ENCODE data around the gene GPD1.

Gene GPD1

GRCh38 chr12:50087151-50087550 is 16.7 kb upstream of the GPD1 start:
- no peak overlapping the region for H3K4me3 ChIP-seq (replicated peaks; ENCODE audit: low read depth, low read length)
- DNase-seq (ENCODE audit: low read depth): no peak
- TF ChIP-seq, protein P1, sequence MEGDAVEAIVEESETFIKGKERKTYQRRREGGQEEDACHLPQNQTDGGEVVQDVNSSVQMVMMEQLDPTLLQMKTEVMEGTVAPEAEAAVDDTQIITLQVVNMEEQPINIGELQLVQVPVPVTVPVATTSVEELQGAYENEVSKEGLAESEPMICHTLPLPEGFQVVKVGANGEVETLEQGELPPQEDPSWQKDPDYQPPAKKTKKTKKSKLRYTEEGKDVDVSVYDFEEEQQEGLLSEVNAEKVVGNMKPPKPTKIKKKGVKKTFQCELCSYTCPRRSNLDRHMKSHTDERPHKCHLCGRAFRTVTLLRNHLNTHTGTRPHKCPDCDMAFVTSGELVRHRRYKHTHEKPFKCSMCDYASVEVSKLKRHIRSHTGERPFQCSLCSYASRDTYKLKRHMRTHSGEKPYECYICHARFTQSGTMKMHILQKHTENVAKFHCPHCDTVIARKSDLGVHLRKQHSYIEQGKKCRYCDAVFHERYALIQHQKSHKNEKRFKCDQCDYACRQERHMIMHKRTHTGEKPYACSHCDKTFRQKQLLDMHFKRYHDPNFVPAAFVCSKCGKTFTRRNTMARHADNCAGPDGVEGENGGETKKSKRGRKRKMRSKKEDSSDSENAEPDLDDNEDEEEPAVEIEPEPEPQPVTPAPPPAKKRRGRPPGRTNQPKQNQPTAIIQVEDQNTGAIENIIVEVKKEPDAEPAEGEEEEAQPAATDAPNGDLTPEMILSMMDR (IDR thresholded peaks at IDR 0.05; ENCODE audit: low read length, missing control alignments): no peak

DNA sequence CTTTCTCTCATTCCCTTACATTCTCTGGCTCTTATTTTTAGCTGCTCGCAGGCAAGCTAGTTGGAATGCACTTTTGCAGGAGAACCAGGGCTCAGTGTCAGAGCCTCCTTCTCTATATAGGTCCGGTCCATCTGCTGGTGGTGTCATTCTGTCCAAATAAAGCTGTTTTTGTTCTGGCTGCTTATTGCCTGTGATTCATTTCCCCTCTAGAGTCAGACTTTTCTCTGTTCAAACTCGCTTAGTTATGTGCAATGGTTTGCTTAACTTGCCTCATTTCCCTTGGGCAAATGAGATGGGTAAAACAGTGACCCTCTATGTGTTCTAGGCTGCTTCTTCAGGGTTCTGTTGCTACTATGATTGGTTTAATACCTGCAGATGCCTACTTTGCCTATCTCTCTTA is 15.8 kb upstream of the GPD1 start:
- peak; percentile 82 for DNase-seq (ENCODE audit: low read depth)
- no peak overlapping the region for H3K4me3 ChIP-seq (replicated peaks; ENCODE audit: low read depth, low read length)
- TF ChIP-seq, protein P1 (IDR thresholded peaks at IDR 0.05; ENCODE audit: low read length, missing control alignments): no peak

DNA sequence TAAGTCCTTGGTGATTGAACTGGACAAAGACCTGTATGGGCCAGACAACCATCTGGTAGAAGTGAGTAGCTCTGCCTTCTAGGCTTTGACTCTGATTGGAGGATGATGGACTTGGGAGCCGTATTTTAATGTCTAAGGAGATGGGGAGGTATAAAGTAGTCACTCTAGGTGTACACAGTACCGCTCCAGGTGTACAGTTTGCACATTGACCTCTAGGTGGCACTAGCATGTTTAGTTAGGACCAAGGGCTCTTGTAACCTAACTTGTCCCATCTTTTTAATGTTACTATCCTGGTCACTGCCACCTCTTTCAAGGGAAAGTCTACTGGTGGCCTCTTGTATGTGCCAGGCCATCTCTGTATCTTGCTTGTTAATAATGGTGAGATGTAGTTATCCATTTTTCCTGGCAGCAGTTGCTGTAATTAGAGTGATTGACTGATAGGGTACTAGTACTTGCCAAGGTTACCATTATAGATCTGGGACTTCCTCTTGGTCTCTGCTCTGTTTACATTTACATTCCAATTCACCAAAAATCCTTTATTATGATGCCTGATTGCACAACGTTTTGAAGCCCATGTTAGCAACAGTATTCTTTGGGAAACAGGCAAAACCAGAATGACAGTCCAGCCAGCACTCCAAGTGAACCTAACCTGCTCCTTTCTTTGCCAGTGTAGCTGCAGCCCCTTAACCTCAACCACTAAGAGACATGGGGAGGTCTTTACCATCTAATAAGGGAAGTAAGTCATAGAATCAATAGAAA is 15.1 kb upstream of the GPD1 start:
- TF ChIP-seq, protein P1 (IDR thresholded peaks at IDR 0.05; ENCODE audit: low read length, missing control alignments): peak; percentile 90
- H3K4me3 ChIP-seq (replicated peaks; ENCODE audit: low read depth, low read length): no peak overlapping the region
- peak; percentile 63 for DNase-seq (ENCODE audit: low read depth)

DNA sequence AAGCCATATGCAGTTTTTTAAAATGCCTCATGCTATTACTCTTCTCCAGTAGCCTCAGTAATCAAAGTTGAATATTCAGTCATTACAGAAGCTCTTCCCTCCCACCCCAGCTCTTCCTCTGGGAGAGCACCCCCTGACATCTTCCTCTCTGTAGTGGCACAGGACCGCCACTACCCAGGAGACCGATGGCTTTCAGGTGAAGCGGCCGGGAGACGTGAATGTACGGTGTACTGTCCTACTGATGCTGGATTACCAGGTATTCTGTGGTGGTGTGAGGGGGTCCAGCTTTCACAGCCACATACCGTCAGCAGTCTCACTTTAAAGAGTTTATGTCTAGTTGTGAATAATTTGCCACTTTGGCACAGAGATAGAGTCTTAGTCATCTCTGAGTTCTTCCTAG is 14.1 kb upstream of the GPD1 start:
- TF ChIP-seq, protein P1 (IDR thresholded peaks at IDR 0.05; ENCODE audit: low read length, missing control alignments): no peak
- DNase-seq (ENCODE audit: low read depth): no peak
- H3K4me3 ChIP-seq (replicated peaks; ENCODE audit: low read depth, low read length): no peak overlapping the region

DNA sequence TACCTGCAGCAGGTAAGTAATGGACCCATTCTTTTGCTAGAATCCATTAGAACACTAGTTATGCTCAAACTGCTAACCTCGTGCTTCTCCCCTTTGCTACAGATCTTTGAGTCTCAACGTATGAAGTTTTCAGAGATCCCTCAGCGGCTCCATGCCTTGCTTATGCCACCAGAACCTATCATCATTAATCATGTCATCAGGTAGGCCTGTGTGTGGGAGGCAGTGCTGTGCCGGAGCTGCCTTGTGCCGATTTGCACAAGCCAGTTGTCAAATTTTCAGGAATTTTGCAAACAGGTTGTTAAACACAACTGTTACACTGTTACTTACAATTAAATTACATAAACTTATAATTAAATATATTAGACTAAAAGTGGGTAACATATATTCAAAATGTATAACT is 13.4 kb upstream of the GPD1 start:
- DNase-seq (ENCODE audit: low read depth): no peak
- TF ChIP-seq, protein P1 (IDR thresholded peaks at IDR 0.05; ENCODE audit: low read length, missing control alignments): no peak
- H3K4me3 ChIP-seq (replicated peaks; ENCODE audit: low read depth, low read length): no peak overlapping the region

GRCh38 chr12:50097952-50098351 is 5.9 kb upstream of the GPD1 start:
- H3K4me3 ChIP-seq (replicated peaks; ENCODE audit: low read depth, low read length): no peak overlapping the region
- TF ChIP-seq, protein P1 (IDR thresholded peaks at IDR 0.05; ENCODE audit: low read length, missing control alignments): no peak
- DNase-seq (ENCODE audit: low read depth): no peak
